ENCODE data around the gene POLR2L.

DNA sequence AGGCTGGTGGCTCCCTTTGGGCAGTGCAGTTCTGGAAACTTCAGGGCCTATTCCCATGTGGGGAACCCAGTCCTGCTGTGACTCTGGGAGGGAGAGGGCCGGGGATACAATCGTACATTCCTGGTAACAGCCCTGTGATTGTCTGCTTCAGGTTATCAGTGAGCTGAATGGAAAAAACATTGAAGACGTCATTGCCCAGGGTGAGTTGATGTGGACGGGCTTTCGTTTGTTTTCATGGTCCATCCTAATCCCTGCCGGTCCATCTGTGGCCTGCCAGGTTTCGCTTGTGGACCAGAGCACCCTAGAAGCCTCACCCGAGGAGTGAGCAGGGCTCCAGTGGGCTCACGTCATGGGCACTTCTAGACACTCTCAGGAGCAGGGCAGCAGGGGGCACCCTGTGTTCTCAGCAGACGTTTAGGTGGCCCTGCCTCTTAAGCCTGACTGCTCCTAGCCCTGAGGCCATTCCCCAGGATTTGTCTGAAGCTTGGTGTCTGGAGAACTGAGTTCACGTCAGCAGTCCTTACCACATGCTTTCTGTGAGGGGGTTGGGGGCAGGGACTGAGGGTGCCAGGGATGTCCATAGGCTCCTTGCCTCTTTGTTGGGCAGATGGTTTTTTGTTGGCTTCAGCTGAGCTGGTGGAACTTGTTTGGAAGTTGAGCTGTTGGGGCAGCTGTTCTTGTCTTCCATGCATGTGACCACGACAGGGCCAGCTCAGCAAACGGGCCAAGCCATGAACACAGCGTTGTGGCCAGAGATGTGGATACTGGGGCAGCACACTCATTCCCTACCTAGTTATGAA, 30.7 kb downstream of the POLR2L start:
- TF ChIP-seq, protein P1, sequence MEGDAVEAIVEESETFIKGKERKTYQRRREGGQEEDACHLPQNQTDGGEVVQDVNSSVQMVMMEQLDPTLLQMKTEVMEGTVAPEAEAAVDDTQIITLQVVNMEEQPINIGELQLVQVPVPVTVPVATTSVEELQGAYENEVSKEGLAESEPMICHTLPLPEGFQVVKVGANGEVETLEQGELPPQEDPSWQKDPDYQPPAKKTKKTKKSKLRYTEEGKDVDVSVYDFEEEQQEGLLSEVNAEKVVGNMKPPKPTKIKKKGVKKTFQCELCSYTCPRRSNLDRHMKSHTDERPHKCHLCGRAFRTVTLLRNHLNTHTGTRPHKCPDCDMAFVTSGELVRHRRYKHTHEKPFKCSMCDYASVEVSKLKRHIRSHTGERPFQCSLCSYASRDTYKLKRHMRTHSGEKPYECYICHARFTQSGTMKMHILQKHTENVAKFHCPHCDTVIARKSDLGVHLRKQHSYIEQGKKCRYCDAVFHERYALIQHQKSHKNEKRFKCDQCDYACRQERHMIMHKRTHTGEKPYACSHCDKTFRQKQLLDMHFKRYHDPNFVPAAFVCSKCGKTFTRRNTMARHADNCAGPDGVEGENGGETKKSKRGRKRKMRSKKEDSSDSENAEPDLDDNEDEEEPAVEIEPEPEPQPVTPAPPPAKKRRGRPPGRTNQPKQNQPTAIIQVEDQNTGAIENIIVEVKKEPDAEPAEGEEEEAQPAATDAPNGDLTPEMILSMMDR (IDR thresholded peaks at IDR 0.05), result no peak
- TF ChIP-seq POLR2A (IDR thresholded peaks at IDR 0.05), result no peak
- TF ChIP-seq EP300 (IDR thresholded peaks at IDR 0.05), result no peak
